Peyer's patch (tissue), 4 donors: ENCODE data around the gene SPRED3.

Experiments used
- CTCF ChIP-seq, 6 experiments: fragments of 450-650 bp in 4 of 6; fragments of 200-600 bp in 2 of 6; sonication (generic) in 1 of 6; IDR thresholded peaks; one replicate each; pipeline ENCODE4 v1.5.1; 2017 to 2019; ENCODE audit warnings: antibody characterized with exemption in 6 of 6, mild to moderate bottlenecking in 3 of 6, moderate library complexity in 1 of 6
- POLR2A ChIP-seq, 2 donors: fragments of 450-650 bp; IDR thresholded peaks; one replicate each; pipeline ENCODE4 v1.5.1; 2017; ENCODE audit warnings: antibody characterized with exemption in 2 of 2, mild to moderate bottlenecking in 2 of 2, moderate library complexity in 2 of 2

- TF ChIP-seq CTCF (IDR thresholded peaks at IDR 0.05) (no peak), POLR2A (IDR thresholded peaks at IDR 0.05) (no peak)
Measured at GRCh38 chr19:38434549-38435051, 46.1 kb downstream of the SPRED3 start.
